GM18502 (cell line): ENCODE data around the gene TSSK6.
"Not testable (repeated sequence)": the region's sequence is repeated elsewhere in the genome, so short reads cannot be mapped to it uniquely, and the experiment has no call there.

ENCODE experiments used
- ATAC-seq: cut with Tn5 transposase; IDR thresholded peaks from one replicate; pipeline ENCODE4 v1.9.1; 2021; ENCODE audit warnings: mild to moderate bottlenecking; ENCODE audit not compliant: unreplicated experiment, poor library complexity

TSSK6 gene

DNA sequence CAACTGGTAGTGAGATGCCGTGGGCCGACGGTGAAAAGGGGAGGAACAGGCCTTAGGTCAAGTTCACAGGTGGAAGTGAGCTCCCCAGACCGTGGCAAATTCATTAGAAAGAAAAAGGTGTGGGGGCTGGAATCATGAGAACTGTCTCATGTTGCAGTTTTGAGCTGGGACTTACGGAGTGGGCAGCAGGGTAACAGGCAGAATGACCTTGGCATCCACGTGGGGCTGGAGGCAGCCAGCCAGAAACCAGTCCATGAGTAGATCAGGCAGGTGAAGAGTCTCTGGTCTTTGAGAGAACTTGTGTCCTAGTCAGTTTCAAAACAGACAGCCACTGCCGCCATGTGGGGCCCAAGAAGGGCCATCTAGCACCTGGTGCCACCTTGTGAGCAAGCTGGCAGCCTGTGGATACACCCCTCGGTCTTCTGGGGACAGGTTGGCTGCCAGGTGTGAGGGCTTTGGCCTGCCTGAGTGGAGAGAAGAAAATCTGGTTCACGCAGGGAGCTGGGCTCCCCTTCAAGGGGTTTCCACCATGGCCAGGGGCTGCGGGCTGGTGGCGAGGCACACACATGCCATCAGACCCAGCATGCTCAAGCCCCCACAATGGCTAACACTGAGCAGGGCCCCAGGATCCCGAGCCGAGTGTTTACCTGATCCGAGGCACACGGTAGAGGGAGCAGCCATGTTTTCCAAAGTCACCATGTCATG, 23.9 kb downstream of the TSSK6 start:
- no peak for ATAC-seq

DNA sequence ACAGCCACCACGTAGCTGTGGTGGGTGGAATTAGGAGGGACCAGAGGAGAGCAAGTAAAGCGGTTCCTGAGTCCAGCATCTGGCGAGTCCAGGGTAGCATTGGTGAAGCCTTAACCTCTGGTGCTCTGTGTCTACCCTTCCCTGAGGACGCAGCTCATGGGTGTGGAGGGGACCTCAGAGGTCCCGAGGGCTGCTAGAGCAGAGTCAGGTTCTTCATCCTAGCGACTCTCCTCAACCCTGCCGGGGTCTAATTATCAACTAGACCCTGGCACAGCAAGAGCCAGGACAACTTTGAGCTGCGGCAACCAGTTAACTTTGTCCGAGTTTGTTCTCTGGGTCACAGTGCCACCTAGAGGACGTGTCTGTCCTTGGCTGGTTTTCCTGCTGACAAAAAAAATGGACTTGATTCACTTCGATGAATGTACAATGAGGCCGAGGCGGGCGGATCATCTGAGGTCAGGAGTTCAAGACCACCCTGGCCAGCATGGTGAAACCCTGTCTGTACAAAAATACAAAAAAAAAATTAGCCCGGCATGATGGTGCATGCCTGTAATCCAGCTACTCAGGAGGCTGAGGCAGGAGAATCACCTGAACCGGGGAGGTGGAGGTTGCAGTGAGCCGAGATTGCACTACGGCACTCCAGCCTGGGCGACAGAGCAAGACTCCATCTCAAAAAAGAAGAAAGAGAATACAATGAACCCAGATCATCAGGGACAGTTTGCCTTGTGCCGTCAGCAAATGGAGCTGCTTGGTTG, 25.0 kb downstream of the TSSK6 start:
- peak; percentile 43 for ATAC-seq

DNA sequence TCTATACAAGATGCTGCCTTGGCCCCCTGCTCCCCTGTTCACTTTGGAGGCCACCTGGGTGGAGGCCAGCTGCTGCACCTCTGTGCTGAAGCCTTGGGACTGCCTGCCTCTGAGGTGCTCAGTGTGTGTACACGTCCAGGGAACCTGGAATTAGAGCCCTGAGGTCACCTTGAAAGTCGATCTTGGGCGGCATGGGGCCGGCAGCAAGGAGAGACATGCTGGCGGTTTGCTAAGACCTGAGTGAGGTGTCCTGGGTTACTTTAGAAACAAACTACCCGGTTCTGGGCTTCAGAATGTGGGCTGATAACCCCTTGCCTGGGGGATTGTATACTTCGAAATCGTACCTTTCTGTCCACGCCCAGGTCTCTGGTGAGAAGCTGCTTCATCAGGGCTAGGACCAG, 25.5 kb downstream of the TSSK6 start:
- ATAC-seq: no peak

DNA sequence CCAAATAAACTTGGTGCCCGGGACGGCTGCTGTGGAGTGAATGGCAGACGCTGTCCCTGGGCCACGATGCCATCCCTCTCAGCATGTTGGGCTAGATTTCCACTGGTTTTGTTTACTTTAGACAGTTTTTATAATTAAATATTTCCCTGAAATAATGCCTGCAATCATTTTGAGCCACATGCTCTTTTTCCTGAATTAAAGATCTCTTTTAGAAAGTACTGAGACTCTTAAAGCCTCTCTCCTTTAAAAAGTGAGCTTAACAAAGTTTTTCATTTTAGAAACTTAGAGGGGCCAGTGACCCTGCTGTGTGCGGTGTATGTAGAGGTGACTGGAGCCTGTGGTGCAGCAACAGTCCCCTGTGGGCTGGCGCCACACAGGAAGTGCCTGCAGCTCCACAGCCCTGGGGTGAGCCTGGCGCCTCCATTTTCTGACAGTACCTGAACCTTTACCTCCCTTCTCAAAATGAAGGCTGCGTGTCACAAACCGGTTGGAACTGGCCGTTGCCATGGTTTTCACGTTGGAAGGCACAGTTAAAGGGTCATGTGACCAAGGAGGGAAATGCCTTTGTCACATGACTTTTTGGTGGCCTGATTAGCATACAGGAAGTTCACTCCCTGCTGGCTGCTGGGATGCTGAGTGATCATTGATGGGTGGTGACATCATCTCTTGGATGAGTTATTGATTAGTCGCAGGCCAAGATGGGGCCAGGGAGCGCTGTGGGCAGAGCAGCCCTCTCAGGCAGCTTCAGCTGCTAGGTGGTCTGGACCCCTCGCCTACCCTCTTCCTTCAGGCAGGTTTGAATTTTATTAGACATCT, 26.3 kb downstream of the TSSK6 start:
- ATAC-seq: peak; percentile 66

DNA sequence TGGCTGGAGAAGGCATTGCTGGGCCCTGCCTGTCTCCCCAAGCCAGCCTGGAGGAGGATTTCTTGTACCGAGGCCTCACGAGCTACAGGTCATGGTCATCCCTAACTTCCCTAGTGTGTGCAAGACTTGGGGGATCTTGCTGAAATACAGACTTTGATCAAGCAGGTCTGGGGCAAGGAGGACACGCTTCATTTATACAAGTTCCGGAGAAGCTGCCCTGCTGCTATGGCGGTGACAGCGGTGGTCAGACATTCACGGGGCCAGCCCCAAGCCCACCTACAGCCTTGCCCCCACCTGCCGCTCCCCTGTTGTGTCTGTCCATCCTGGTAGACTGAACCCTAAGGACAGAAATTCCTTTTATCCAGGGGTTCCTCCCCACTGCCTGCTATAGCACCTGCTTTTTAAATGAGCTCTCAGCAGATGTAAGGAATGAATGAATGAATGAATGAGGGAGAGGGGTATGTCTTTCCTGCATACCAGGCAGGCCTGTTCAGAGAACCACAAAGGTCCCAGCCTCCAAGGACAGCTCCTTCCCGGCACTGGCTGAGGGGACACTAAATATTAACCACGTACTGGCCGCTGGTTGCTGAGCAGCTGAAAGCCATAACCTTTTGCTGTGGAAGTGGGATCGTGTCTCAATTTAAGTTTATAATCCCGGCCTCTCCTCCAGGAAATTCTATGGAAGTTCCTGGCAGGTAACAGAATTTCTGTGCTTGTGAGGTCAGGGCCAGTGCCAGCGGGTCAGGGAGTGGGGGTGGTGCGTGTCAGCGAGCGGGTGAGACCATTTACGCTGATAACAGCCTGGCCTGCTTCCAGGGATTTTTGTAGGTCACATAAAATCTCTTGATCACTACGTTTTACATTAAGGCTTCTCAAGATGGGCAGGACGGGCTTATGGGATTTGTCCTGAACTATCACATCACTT, 27.1 kb downstream of the TSSK6 start:
- no peak for ATAC-seq

DNA sequence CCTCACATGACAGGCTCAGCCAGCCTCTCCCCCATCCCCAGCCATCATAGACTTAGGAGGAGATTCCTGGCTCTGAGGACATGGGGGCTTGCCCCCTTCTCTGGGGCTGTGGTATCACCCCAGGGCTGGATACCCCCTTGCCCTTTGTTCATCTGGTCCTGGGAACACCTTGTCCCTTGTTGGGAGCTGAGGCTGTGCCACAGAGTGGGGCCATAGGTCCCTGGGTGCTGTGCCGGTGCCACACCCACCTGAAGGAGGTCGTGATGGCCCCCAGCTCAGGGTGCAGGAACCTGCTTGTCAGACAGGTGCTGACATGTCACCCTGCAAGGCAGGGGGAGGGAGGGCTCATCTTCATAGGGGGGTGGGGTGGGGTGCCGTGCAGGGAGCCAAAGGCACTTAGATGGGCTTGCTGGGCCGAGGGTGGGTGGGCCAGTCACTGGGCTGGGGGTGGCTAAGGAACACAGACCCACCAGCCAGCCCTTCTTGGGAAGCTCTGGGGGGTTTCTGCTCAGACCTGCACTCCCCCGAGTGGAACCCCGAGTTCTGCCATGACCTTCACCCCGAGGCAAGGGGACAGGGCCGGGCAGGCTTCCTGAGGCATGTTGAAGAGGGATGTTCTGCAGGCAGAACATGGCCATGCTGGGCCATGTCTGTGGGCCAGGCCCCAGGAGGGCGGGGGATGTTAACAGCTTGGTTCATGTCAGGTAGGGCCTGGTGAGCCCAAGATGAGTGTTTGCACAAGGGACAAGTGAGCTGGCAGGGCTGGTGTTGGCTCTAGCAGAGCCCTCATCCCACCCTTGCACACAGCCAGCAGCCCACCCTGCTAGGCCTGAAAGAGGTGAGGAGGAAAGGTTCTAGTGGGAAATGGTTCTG, 28.0 kb downstream of the TSSK6 start:
- ATAC-seq: no peak

DNA sequence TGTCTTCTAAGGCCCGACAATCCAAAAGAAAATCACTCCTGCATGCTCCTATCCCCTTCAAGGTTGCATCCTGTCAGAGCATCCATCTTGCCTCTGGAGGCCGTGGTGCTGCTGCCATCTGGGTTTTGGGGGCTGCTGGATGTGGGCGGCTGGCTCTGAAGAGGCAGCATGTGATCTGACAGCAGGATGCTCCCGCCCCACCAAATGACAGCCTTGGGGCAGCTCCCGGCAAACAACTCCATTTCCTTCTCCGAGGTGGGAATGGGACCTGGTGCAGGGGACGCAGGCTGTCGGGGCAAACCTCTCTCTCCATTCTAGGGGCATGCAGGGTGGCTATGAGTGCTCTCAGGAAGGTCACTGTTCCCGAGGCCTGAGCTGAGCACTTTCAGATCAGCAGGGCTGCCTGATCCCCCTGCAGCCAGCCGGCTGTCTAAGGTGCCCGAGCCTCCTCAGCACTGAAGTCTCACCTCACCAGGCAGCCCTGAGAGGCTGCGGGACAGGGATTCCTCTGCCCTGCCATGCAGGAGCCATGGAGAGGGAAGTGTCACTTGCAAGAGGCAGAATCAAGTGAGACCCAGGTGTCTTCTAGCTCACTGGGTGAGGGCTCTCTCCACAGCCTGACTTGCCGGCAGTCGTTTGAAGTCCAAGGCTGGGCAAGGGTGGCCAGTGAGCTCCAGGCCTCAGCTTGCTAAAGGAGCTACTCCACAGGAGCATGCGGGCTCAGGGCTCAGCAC, 28.8 kb downstream of the TSSK6 start:
- no peak for ATAC-seq

DNA sequence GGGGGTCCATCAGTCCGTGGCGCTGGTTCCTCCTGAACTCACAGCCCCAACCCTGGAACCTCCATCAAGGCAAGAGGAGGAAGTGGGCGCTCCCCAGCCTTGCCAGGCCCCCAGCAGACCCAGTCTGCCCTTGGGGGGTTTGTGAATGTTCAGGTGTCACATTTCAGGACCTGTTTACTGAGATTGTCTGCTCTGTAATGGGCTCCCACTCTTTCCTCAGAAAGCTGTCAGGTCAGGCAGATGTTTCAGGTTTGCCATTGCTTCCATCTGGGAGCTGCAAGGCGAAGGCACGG, 29.4 kb downstream of the TSSK6 start:
- ATAC-seq: no peak

DNA sequence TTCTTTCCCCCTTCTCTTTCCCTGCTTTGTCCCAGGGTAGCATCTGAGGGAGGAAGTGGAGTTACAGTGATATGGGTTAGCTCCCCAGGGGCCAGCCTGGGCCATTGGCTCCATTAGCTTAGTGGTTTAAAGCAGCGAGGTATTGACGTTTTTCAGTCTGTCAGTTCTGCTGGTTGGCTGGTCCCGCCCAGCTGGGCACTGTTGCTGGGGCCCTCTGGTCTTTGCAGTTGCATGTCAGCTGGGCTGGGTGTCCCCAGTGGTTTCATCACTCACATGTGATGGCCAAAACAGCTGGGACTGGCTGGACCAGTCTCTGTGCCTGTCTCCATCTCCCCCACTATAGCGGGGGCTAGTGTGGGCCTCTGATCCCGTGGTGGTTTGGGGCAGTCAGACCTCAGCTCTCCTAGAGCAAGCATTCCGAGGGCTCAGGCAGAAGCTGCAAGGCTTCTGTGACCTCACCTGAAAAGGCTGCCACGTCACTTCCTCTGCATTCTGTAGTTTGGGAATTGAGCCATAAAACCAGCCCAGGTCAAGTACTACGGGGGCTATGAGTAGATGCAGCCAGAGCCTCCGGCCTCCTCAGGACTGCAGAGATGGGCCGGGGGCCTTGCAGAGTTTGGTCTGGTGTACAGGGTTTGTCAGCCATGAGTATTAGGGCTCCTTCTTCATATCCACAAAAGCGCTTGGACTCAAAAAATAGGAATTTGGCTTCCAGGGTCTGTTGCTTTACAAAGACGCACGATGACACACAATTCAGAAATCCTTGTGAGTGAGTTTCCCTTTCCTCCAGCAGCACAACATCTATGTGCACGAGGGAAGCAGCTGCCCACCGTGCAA, 30.0 kb downstream of the TSSK6 start:
- ATAC-seq: no peak

DNA sequence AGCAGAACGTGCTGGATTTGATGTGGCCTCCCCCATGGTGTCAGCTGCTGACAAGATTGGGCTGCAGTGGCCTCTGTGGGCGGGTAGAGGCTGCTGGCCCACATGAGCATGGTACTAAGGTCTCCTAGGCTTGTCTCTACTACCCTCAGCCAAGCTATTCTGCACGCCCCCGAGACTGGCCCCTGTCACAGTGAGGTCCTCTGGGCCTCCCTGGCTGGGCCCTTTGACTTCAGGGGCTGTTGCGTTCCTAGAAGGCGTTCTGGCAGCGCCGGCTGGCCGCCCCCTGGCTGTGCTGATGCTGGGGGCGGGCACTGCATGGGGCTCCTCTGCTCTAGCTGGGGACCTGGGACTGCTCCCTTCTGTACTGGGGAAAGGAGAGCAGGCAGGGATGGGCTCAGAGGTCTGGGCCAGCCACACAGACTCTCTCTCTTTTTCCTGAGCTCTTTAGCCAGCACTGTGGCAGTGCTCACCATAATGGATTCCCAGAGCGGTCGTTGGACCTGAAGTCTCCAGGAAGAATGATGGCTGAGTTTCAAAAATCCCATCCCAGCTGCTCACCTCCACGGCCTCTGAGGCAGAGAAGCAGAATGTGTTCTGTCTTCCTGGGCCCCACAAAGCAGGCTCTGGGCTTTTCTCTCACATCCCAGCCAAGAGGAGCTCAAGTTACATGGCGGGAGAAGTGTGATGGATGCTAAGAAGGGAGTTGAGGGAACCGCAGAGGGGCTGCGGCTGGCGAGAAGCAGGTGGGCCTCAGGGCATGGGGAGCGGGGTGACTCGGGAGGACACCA, 32.3 kb downstream of the TSSK6 start:
- ATAC-seq: no peak

DNA sequence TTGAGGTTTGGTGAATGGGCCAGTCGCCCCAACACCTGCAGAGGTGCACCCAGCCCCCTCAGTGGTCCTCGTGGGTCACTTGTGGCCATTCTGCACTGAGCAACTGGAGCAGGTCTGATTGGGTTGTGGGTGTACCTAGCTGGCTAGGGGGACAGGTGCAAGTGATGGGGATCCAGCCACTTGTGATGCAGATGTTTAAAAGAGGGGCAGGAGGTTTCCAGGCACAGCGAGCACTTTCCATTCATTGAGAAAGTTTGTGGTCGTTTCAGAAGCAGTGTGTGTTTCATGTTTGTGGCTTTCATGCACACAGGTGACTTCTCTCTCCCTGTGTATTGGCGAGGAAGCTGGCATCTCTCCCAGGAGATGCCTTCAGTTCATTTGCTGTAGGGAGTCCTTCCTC, 34.7 kb downstream of the TSSK6 start:
- ATAC-seq: no peak

DNA sequence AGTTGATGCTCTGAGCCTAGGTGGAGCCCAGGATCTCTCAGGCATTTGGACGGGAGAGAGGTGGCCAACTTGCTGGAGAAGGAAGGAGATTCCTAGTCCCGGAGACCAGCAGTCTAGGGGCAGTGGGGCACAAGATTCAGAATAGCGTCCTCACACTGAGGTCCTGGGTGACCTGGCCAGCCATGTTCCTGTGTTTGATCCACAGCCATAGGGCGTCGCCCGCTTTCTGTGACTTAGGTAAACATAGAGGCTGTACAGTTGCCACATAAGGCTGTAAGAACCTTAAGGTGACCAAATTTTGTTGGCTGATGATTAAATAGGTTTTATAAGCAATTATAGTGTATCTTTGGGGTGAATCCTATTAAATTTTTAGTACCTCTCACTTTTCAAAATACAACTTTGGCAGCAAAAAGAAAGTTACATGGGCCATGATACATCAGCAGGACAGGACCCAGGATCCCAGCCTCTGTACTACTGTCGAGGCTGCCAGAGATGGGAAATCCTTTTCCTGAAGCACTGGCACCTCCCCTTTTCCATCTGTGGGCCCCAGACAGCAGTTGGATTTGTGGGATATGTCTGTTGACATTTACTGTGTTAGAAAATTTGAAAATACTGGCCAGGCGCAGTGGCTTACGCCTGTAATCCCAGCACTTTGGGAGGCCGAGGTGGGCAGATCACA, 37.5 kb downstream of the TSSK6 start:
- no peak for ATAC-seq

DNA sequence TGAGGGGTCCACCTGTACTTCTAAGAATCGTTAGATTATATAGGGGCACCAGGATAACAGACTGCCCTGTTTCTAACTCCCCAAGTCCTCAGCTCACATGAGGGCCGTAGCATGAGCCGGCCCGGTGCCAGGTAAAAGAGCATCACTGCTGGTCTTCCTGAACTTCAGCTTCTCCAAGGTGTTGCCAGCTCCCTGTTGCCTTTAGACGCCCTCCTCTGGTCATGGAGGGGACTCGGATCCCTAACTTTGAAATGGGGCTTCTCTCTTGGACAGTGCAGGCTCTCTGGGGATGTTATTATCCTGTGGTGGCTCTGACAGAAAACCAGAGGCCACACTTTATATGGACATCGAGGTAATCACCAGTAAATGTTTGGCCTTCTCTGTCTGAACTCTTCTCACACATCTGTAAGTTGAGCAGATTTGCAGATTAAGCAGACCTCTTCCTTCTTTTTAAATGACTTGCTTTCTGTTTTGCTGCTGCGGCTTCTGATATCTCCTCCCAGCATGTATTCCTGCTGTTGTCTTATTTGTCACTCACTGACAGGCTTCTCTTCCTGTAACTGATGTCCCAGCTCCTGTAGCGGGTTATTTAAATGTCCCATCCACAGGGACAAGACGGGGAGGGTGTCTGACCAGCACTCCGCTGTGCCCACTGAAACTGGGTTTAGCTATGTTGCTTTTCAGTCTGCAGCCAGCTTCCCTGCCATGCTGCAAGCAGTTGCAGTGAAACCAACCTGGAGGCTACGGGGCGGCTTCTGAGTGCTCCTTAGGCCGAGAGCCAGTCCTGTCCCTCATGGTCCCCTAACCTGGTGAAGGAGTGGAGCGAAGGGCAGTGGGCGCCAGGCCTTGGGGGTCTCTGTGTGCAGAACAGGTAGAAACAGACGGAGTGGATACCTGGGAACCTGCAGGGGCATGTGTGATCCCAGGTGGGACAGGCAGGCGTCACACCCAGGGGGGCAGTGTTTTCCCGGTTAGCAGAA, 39.2 kb downstream of the TSSK6 start:
- no peak for ATAC-seq

DNA sequence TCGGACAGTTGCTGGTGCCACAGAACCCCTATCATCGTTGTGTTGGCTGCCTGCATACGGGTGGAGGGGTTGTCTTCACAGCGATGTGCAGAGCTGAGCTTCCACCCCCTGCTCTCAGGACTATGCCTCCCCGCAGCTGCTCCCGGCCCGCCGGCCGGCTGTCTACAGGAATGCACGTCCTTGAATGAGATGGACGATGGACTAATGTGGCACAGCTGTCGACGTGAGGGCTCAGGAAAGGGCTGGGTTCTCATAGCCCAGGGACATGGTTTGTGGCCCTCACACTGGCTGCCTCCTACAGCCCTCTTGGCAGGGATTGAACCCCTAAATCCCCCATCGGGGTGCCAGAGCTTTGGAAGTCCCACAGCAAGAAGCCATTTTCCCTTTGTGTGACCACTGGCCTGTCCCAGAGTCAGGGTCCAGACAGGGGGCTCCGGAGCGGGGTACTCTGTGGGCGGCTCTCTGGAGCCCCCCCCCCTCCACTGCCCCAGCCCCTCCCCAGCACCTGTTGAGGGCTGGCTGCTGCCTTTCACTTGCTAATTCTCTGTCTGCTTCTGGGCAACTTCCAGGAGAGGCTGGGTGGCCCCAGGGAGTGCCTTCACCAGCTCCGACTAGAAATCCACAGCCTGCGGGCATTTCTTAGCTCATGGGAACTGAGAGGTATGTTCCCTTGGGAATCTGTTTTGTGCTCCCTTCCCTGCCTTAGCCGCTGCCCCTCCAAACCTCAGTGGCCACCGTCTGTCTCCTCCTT, 40.2 kb downstream of the TSSK6 start:
- no peak for ATAC-seq

DNA sequence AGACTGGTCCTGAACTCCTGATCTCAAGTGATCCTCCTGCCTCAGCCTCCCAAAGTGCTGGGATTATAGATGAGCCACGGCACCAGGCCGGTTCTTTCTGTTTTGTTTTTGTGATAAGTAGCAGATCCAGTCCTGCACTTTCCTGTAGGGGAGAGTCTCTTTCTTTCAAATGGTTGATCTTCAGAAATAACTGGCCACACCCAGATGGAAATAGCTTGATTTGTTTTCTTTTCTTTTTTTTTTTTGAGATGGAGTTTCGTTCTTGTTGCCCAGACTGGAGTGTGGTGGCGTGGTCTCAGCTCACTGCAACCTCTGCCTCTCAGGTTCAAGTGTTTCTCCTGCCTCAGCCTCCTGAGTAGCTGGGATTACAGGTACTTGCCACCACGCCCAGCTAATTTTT, 43.2 kb downstream of the TSSK6 start:
- not testable (repeated sequence) for ATAC-seq
